K562 (cell line): ENCODE measurements around the gene HBB. TPM values are rescaled to one million over a fixed set of nuclear protein-coding genes. Genes with fewer than 3 reads are reported as not detected.

ENCODE experiments used
- ATAC-seq: fragments of 200-7000 bp; cut with Tn5 transposase; 3 replicates; pipeline ENCODE4 v1.9.1; 2020; ENCODE audit warnings: moderate library complexity
- BruUV-seq: library from RNA; stranded (reverse); fragments of 400-500 nt; replicated peaks from 2 replicates; lab custom pipeline; 2021; lab: Mats Ljungman, UMichigan
- CTCF ChIA-PET: fragments of 300-600 bp; formaldehyde crosslinking; extraction: SDS; loops from one replicate; lab custom pipeline; 2021; ENCODE audit warnings: low intra/inter-chr PET ratio; lab: Yijun Ruan, JAX
- POLR2A ChIA-PET: fragments of 300-600, 350-650 bp; sonication (Branson Sonifier 250); formaldehyde crosslinking; extraction: SDS; loops from one replicate; lab custom pipeline; 2021; ENCODE audit warnings: antibody characterized with exemption, inconsistent platforms; lab: Yijun Ruan, JAX
- DNase-seq, 4 experiments: peaks; one replicate each; pipeline versions ENCODE4 v3.0.0 to v3.0.0-alpha.2; 2011 to 2018; ENCODE audit warnings: low spot score in 3 of 4, mixed read lengths in 3 of 4; ENCODE audit errors: extremely low read depth in 1 of 4
- FAIRE-seq: peaks from 2 replicates; lab custom pipeline; 2011; peaks lifted over from hg19 to GRCh38; lab: Jason Lieb, UNC
- H2AFZ ChIP-seq: 2 replicates; pipeline ENCODE4 v1.6.0; 2011; ENCODE audit warnings: low read depth, low read length, control low read depth, inconsistent platforms
- H3K27ac ChIP-seq: fragments of 200-600 bp; 3 replicates; pipeline ENCODE4 v1.8.0; 2011; ENCODE audit warnings: low read depth, mild to moderate bottlenecking, control low read depth, inconsistent platforms, low read length, moderate library complexity, mixed read lengths; ENCODE audit errors: extremely low read depth
- H3K27me3 ChIP-seq, 2 experiments: fragments of 300-600 bp in 1 of 2; 2 replicates in 1 of 2; 3 replicates in 1 of 2; pipeline versions ENCODE4 v1.6.0 to v1.8.0; 2011; ENCODE audit warnings: inconsistent platforms in 2 of 2, low read length in 2 of 2, mild to moderate bottlenecking in 1 of 2, mixed read lengths in 1 of 2, moderate library complexity in 1 of 2; ENCODE audit not compliant: control insufficient read depth in 2 of 2, insufficient read depth in 2 of 2
- H3K36me3 ChIP-seq: fragments of 300-600 bp; 3 replicates; pipeline ENCODE4 v1.8.0; 2011; ENCODE audit warnings: mild to moderate bottlenecking, low read length, inconsistent platforms; ENCODE audit not compliant: control insufficient read depth, insufficient read depth
- H3K4me1 ChIP-seq, 2 experiments: fragments of 200-600 bp in 1 of 2; replicated peaks in 1 of 2; 2 replicates in 1 of 2; 3 replicates in 1 of 2; pipeline versions ENCODE4 v1.5.1 to v1.8.0; 2011; ENCODE audit warnings: inconsistent platforms in 2 of 2, low read length in 2 of 2, mild to moderate bottlenecking in 1 of 2, mixed read lengths in 1 of 2, moderate library complexity in 1 of 2; ENCODE audit not compliant: control insufficient read depth in 2 of 2, insufficient read depth in 2 of 2
- H3K4me2 ChIP-seq: 2 replicates; pipeline ENCODE4 v1.6.1; 2011; ENCODE audit warnings: low read length, control low read depth, inconsistent platforms, mixed read lengths; ENCODE audit not compliant: insufficient read depth
- H3K4me3 ChIP-seq: fragments of 200-600 bp; sonication (generic), shearing (Covaris generic); 2 replicates; pipeline ENCODE4 v1.5.1; 2016; ENCODE audit warnings: control low read depth, inconsistent platforms
- H3K79me2 ChIP-seq: fragments of 200-600 bp; 3 replicates; pipeline ENCODE4 v1.8.0; 2011; ENCODE audit warnings: low read length, inconsistent platforms; ENCODE audit not compliant: control insufficient read depth, insufficient read depth
- H3K9ac ChIP-seq, 2 experiments: 2 replicates each; pipeline versions ENCODE4 v1.6.0 to v1.6.1; 2011; ENCODE audit warnings: low read depth in 2 of 2, low read length in 2 of 2, control low read depth in 1 of 2, inconsistent platforms in 1 of 2, mild to moderate bottlenecking in 1 of 2, mixed read lengths in 1 of 2; ENCODE audit not compliant: insufficient read depth in 1 of 2
- H3K9me1 ChIP-seq: one replicate; pipeline ENCODE4 v1.6.0; 2011; ENCODE audit warnings: inconsistent platforms, mild to moderate bottlenecking, low read length, moderate library complexity; ENCODE audit not compliant: control insufficient read depth, insufficient read depth
- H3K9me3 ChIP-seq: replicated peaks from 2 replicates; pipeline ENCODE4 v1.5.1; 2011; ENCODE audit warnings: low read depth, low read length, inconsistent platforms; ENCODE audit not compliant: control insufficient read depth, insufficient read depth
- H4K20me1 ChIP-seq: replicated peaks from 2 replicates; pipeline ENCODE4 v1.6.1; 2011; ENCODE audit warnings: low read length, inconsistent platforms, mixed read lengths; ENCODE audit not compliant: control insufficient read depth, insufficient read depth
- BACH1 ChIP-seq: fragments of 200-800 bp; sonication (Bioruptor generic); IDR thresholded peaks from 2 replicates; pipeline ENCODE4 v1.6.1; 2016; ENCODE audit warnings: missing genetic modification characterization, missing compliant biosample characterization
- BRF1 ChIP-seq: IDR thresholded peaks from 3 replicates; pipeline ENCODE4 v1.6.1; 2011; ENCODE audit warnings: borderline replicate concordance, mild to moderate bottlenecking; ENCODE audit not compliant: insufficient read length; ENCODE audit errors: extremely low read depth
- GATAD2B ChIP-seq: fragments of 450-650 bp; IDR thresholded peaks from 2 replicates; pipeline ENCODE4 v1.6.1; 2017; ENCODE audit warnings: mild to moderate bottlenecking, borderline replicate concordance
- HDAC2 ChIP-seq: fragments of 450-650 bp; IDR thresholded peaks from 2 replicates; pipeline ENCODE4 v1.6.1; 2016; ENCODE audit warnings: mild to moderate bottlenecking
- KLF13 ChIP-seq: fragments of 450-650 bp; IDR thresholded peaks from 2 replicates; pipeline ENCODE4 v1.6.1; 2016; ENCODE audit warnings: missing genetic modification characterization, low read depth, mild to moderate bottlenecking, missing compliant biosample characterization, moderate library complexity, borderline replicate concordance
- NFIC ChIP-seq: fragments of 450-650 bp; IDR thresholded peaks from 2 replicates; pipeline ENCODE4 v1.6.1; 2017; ENCODE audit warnings: mild to moderate bottlenecking, inconsistent platforms
- OTX1 ChIP-seq: fragments of 450-650 bp; formaldehyde crosslinking; IDR thresholded peaks from 2 replicates; pipeline ENCODE4 v1.4.0; 2022; ENCODE audit warnings: mild to moderate bottlenecking
- RREB1 ChIP-seq: fragments of 250-450 bp; sonication (Bioruptor Pico); IDR thresholded peaks from 2 replicates; pipeline ENCODE4 v1.4.0; 2020
- TCF7 ChIP-seq: sonication (generic); IDR thresholded peaks from 2 replicates; pipeline ENCODE4 v1.6.1; 2016; ENCODE audit warnings: antibody characterized with exemption, borderline replicate concordance
- ZBED1 ChIP-seq: IDR thresholded peaks from 2 replicates; pipeline ENCODE4 v1.6.1; 2014
- ZBTB7A ChIP-seq: IDR thresholded peaks from 2 replicates; pipeline ENCODE4 v1.6.1; 2011; ENCODE audit warnings: low read depth, mild to moderate bottlenecking, low read length, moderate library complexity, borderline replicate concordance; ENCODE audit not compliant: control insufficient read depth
- ZEB2 ChIP-seq: fragments of 450-650 bp; IDR thresholded peaks from 2 replicates; pipeline ENCODE4 v1.6.1; 2016
- ZNF12 ChIP-seq: sonication (generic); formaldehyde crosslinking; IDR thresholded peaks from 2 replicates; pipeline ENCODE4 v1.4.0; 2020; ENCODE audit warnings: mild to moderate bottlenecking, missing genetic modification reagents
- ZNF184 ChIP-seq: sonication (generic); formaldehyde crosslinking; IDR thresholded peaks from 2 replicates; pipeline ENCODE4 v1.5.0; 2020; ENCODE audit warnings: missing genetic modification reagents
- WGBS: fragments of 100-300 bp; shearing (Covaris generic); methylation state at CpG from one replicate; pipeline ENCODE4 v1.1.6; 2016; ENCODE audit warnings: low coverage, mixed read lengths; ENCODE audit not compliant: insufficient coverage; ENCODE audit errors: missing lambda C conversion rate; 5-methylcytosine and 5-hydroxymethylcytosine counted together
- in situ Hi-C: fragments of 300-500 bp; cut with MboI; formaldehyde crosslinking; loops from 4 replicates; pipeline ENCODE4 v1.15.0; 2018; ENCODE audit warnings: inconsistent platforms, mixed read lengths
- intact Hi-C: fragments of 100-400 bp; cut with micrococcal nuclease; formaldehyde crosslinking; loops from 2 replicates; pipeline ENCODE4 v1.14.2; 2022
- polyA plus RNA-seq, 8 experiments: library from polyadenylated mRNA; depleted of rRNA in 4 of 8; stranded (reverse) in 5 of 8; unstranded in 3 of 8; fragments of >200 nt; fragmentation: Nextera tagmentation in 2 of 8; fragmentation: Illumina TruSeq in 1 of 8; extraction: Ambion mirVana in 2 of 8; extraction: Trizol in 1 of 8; gene quantifications; 2 replicates each; pipeline versions ENCODE4 v1.2.1 to v1.2.3, GENCODE V29; 2011 to 2014; ENCODE audit warnings: inconsistent platforms in 1 of 8, missing spikeins in 1 of 8
- total RNA-seq, 7 experiments: library from RNA; depleted of rRNA in 6 of 7; stranded (reverse); fragments of >200 nt in 6 of 7; fragmentation: Illumina TruSeq in 2 of 7; extraction: Trizol in 2 of 7; gene quantifications; 2 replicates each; pipeline versions ENCODE4 v1.2.1 to v1.2.3, GENCODE V29; 2011 to 2021; ENCODE audit warnings: low replicate concordance in 1 of 7
- TF ChIP-seq, protein P1 (sequence below): sonication (generic); formaldehyde crosslinking; IDR thresholded peaks from 2 replicates; pipeline ENCODE4 v1.4.0; 2020; ENCODE audit warnings: mild to moderate bottlenecking, missing genetic modification reagents
- TF ChIP-seq, protein P2 (sequence below): fragments of 250-450 bp; sonication (Bioruptor Pico); IDR thresholded peaks from 2 replicates; pipeline ENCODE4 v1.8.0; 2021; ENCODE audit warnings: moderate library complexity, mild to moderate bottlenecking, inconsistent platforms

Gene HBB
- total and polyA plus RNA-seq, 9 of the 15 experiments (the other 6 are each of a cell fraction or from before 2014, with no cell fraction given) = 0.33 to 3.4 (median 1.2) TPM; not detected in 2

DNA sequence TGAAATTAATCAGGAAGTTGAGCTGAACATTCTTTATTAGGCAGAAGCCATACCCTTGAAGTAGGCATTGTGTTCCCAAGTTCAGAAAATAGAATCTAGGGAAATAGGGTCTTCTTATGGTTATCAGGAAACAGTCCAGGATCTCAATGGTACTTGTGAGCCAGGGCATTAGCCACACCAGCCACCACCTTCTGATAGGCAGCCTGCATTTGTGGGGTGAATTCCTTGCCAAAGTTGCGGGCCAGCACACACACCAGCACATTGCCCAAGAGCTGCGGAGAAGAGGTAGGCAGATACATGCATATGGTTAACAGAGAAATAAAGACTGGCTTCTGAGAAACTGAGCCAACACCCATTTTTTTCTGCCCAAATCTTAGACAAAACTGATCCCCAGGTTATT, 6.0 kb upstream of the HBB start (continued):
- TF ChIP-seq RREB1 (CRISPR knock-in tag) (no peak), KLF13 (no peak), TCF7 (no peak), ZEB2 (no peak)

DNA sequence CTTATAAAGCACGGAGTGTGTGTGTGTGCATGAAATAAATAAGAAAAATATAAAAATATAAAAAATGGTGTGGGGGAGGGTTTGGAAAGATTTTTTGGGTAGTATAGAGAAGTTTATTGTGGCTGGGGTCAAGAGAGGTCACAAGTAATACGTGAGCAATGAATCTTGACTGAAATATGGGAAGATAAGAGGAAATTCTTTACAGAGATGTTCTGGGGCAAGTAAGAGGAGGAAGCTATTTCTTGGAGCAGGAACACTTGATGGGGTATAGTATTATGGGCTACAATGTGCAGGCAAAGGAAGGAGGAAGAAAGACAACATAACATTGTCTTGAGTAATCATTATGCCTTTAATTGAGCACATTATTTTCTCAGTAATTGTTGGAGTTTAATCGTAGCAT, 5.3 kb upstream of the HBB start:
- 38% methylated on average over 3 of the region's 3 CpGs for WGBS
- no peak overlapping the region for H3K27ac ChIP-seq
- H3K9me1 ChIP-seq = no peaks in the 10 kb centered on the region
- peaks cover 11 to 35% of the 10 kb centered on the region in 2 experiments for H3K4me1 ChIP-seq
- H3K27me3 ChIP-seq = no peaks in the 10 kb centered on the region
- no peak overlapping the region for H3K9ac ChIP-seq
- BruUV-seq = no TSS peak
- no peak overlapping the region for H2AFZ ChIP-seq
- H4K20me1 ChIP-seq = no peaks in the 10 kb centered on the region
- H3K4me3 ChIP-seq = no peak overlapping the region
- no peaks in the 10 kb centered on the region; the same call in 2 of the 3 replicates for H3K79me2 ChIP-seq
- DNase-seq = no peak
- no peaks in the 10 kb centered on the region for H3K9me3 ChIP-seq
- ChIA-PET CTCF (no interaction called here), POLR2A (no interaction called here)
- intact Hi-C loops = no loop called here
- ATAC-seq = no peak
- no peak overlapping the region; the same call in 1 of the 2 replicates for H3K4me2 ChIP-seq
- H3K36me3 ChIP-seq = no peaks in the 10 kb centered on the region
- FAIRE-seq = no peak
- in situ Hi-C loops = no loop called here
- TF ChIP-seq ZBTB7A (no peak), BACH1 (no peak), KLF13 (no peak), ZBED1 (no peak), GATAD2B (no peak), OTX1 (CRISPR knock-in tag) (no peak), BRF1 (no peak), HDAC2 (no peak), ZNF12 (CRISPR knock-in tag) (no peak), ZNF184 (no peak), NFIC (no peak)
- TF ChIP-seq, protein P1, sequence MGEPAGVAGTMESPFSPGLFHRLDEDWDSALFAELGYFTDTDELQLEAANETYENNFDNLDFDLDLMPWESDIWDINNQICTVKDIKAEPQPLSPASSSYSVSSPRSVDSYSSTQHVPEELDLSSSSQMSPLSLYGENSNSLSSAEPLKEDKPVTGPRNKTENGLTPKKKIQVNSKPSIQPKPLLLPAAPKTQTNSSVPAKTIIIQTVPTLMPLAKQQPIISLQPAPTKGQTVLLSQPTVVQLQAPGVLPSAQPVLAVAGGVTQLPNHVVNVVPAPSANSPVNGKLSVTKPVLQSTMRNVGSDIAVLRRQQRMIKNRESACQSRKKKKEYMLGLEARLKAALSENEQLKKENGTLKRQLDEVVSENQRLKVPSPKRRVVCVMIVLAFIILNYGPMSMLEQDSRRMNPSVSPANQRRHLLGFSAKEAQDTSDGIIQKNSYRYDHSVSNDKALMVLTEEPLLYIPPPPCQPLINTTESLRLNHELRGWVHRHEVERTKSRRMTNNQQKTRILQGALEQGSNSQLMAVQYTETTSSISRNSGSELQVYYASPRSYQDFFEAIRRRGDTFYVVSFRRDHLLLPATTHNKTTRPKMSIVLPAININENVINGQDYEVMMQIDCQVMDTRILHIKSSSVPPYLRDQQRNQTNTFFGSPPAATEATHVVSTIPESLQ (CRISPR knock-in tag) = no peak
- TF ChIP-seq, protein P2, sequence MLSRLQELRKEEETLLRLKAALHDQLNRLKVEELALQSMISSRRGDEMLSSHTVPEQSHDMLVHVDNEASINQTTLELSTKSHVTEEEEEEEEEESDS (CRISPR knock-in tag) = no peak
